ENCODE results near the gene IL17RC. TPM values are rescaled to one million over a fixed set of nuclear protein-coding genes. Genes with fewer than 3 reads are reported as not detected.

Gene IL17RC
- total and polyA plus RNA-seq, 2 of the 8 experiments (the other 6 are each of a cell fraction or from before 2014, with no cell fraction given): 11.8 to 13.0 TPM

- Histone ChIP-seq H3K79me2 (ENCODE audit: control insufficient read depth in 1 of 2, insufficient read depth in 2 of 2, low read length in 2 of 2) (peaks cover 0 to 14% of the 10 kb centered on the region in 2 experiments; a peak in 2 of 4 replicates), H3K23ac (ENCODE audit: insufficient read length) (no peak overlapping the region)
- TF ChIP-seq ASH2L (IDR thresholded peaks at IDR 0.05; ENCODE audit: low read length): no peak
- TF ChIP-seq GTF2F1 (IDR thresholded peaks at IDR 0.05; ENCODE audit: borderline replicate concordance, low read depth, low read length): no peak
- TF ChIP-seq POLR2AphosphoS5 (IDR thresholded peaks at IDR 0.05; ENCODE audit: low read depth, low read length): no peak
- no peak for TF ChIP-seq EGR1 (IDR thresholded peaks at IDR 0.05; ENCODE audit: borderline replicate concordance, low read depth, low read length)
- no peak for TF ChIP-seq CEBPB (IDR thresholded peaks at IDR 0.05; ENCODE audit: low read depth, low read length)
- no peak for TF ChIP-seq NRF1 (IDR thresholded peaks at IDR 0.05; ENCODE audit: low read depth, low read length)
- TF ChIP-seq POLR2A (IDR thresholded peaks at IDR 0.05; ENCODE audit: control extremely low read depth in 1 of 2, low read depth in 2 of 2, low read length in 2 of 2): no peak
- no peak for TF ChIP-seq HDAC6 (IDR thresholded peaks at IDR 0.05; ENCODE audit: low read depth, low read length)
- no peak for TF ChIP-seq MAX (IDR thresholded peaks at IDR 0.05)
- TF ChIP-seq BRCA1 (IDR thresholded peaks at IDR 0.05; ENCODE audit: low read depth, low read length): no peak
- TF ChIP-seq KDM1A (IDR thresholded peaks at IDR 0.05; ENCODE audit: borderline replicate concordance, low read length): no peak
- TF ChIP-seq CHD1 (IDR thresholded peaks at IDR 0.05; ENCODE audit: low read depth, low read length): no peak
- no peak for TF ChIP-seq HDAC2 (IDR thresholded peaks at IDR 0.05; ENCODE audit: borderline replicate concordance in 1 of 2, low read depth in 2 of 2, low read length in 2 of 2)
- TF ChIP-seq JUN (IDR thresholded peaks at IDR 0.05; ENCODE audit: low read depth, low read length): no peak
- TF ChIP-seq E2F6 (IDR thresholded peaks at IDR 0.05): no peak
Observed at GRCh38 chr3:9887480-9887879, 29.4 kb upstream of the IL17RC start.

More at GRCh38 chr3:9887480-9887879, 29.4 kb upstream of the IL17RC start:
- H2BK120ac ChIP-seq (replicated peaks; ENCODE audit: low read depth, low read length): no peak overlapping the region
- no peak overlapping the region for H3K14ac ChIP-seq (ENCODE audit: insufficient read length)
- H3K4me3 ChIP-seq (ENCODE audit: extremely low read depth in 1 of 4, insufficient read depth in 2 of 4, low read depth in 3 of 4, low read length in 4 of 4): no peak overlapping the region
- H2AK5ac ChIP-seq (ENCODE audit: low read depth, low read length): no peak overlapping the region
- 0 out of 2 replicates have a peak, but pooled peaks cover 2% of the 10 kb centered on the region for H3K23me2 ChIP-seq (ENCODE audit: low read depth, low read length)
- no peak overlapping the region for H3K4ac ChIP-seq (replicated peaks; ENCODE audit: insufficient read length, low read depth, low read length)
- H3K9ac ChIP-seq (replicated peaks in 1 of 4; ENCODE audit: extremely low read depth in 1 of 4, low read depth in 3 of 4, low read length in 3 of 4): no peak overlapping the region
- ChIA-PET POLR2A (ENCODE audit: partially characterized antibody) (no interaction called here), CTCF (ENCODE audit: partially characterized antibody) (interaction anchor here (1.2 to 1.5 kb wide), 2 partner anchors 45 to 59 kb away, joined by 3 to 4 read pairs; no protein-coding TSS in a partner anchor)
- H4K20me1 ChIP-seq (replicated peaks in 1 of 2; ENCODE audit: control insufficient read depth in 1 of 2, insufficient read depth in 2 of 2, low read length in 2 of 2): peaks cover 1 to 4% of the 10 kb centered on the region in 2 experiments
- H3K4me1 ChIP-seq (replicated peaks in 1 of 4; ENCODE audit: control insufficient read depth in 3 of 4, insufficient read depth in 4 of 4, low read length in 3 of 4): peaks cover 0 to 2% (median 0%) of the 10 kb centered on the region in 4 experiments; a peak in 1 of 7 replicates
- no peak overlapping the region for H3K56ac ChIP-seq (replicated peaks; ENCODE audit: insufficient read length, low read depth, low read length)
- H4K5ac ChIP-seq (ENCODE audit: insufficient read length, low read depth, low read length): no peak overlapping the region
- no peak overlapping the region for H4K91ac ChIP-seq (replicated peaks; ENCODE audit: insufficient read length, low read length)
- H2BK5ac ChIP-seq (ENCODE audit: low read depth, low read length): no peak overlapping the region
- peaks cover 0 to 3% (median 0%) of the 10 kb centered on the region in 4 experiments; a peak in 1 of 8 replicates for H3K36me3 ChIP-seq (ENCODE audit: control insufficient read depth in 2 of 4, insufficient read depth in 4 of 4, low read length in 3 of 4)
- no peak overlapping the region for H4K8ac ChIP-seq (ENCODE audit: extremely low read depth, insufficient read depth, low read length)
- no peak overlapping the region for H3K18ac ChIP-seq (ENCODE audit: extremely low read depth, low read length)
- no peak overlapping the region for H2BK12ac ChIP-seq (ENCODE audit: low read depth, low read length)
- no peak overlapping the region for H2BK15ac ChIP-seq (ENCODE audit: low read length)
- WGBS, 2 experiments (ENCODE audit: extremely low coverage in 1 of 2, insufficient coverage in 1 of 2, insufficient read length in 1 of 2, insufficient replicate concordance in 2 of 2, low coverage in 1 of 2, low lambda C conversion rate in 2 of 2, missing lambda C conversion rate in 1 of 2): 83% methylated on average over 5 of the region's 5 CpGs; no CpG with 5 or more reads in 1 of the 2 experiments
- H3K79me1 ChIP-seq (ENCODE audit: low read depth, low read length): no peaks in the 10 kb centered on the region
- H3K4me2 ChIP-seq (ENCODE audit: insufficient read depth in 1 of 2, low read depth in 2 of 2, low read length in 2 of 2): no peak overlapping the region
- H2BK20ac ChIP-seq (ENCODE audit: low read length): no peak overlapping the region
- DNase-seq (ENCODE audit: low read depth in 1 of 2, low spot score in 2 of 2): no peak
- H3K9me3 ChIP-seq (ENCODE audit: insufficient read depth in 2 of 2, low read depth in 1 of 2, low read length in 1 of 2): no peaks in the 10 kb centered on the region
- FAIRE-seq: no peak
- no peaks in the 10 kb centered on the region for H3K27me3 ChIP-seq (replicated peaks in 1 of 4; ENCODE audit: control insufficient read depth in 3 of 4, extremely low read depth in 1 of 4, insufficient read depth in 3 of 4, low read length in 3 of 4)
- no peak overlapping the region for H3K27ac ChIP-seq (ENCODE audit: low read depth, low read length)
- no peak overlapping the region for H2AFZ ChIP-seq (ENCODE audit: low read length)
